Nephron progenitor cell (in vitro differentiated cells): Measurements from ENCODE around the gene DOCK11.

Experiments
- DNase-seq: peaks from one replicate; pipeline ENCODE4 v3.0.0; 2021
- H3K27ac Mint-ChIP-seq: 2 replicates; pipeline ENCODE4 v1.8.0; 2021; ENCODE audit warnings: mild to moderate bottlenecking, moderate library complexity, mixed read lengths
- H3K27me3 Mint-ChIP-seq: 2 replicates; pipeline ENCODE4 v1.8.0; 2021; ENCODE audit warnings: mild to moderate bottlenecking, low read depth, mixed read lengths; ENCODE audit not compliant: poor library complexity
- H3K36me3 Mint-ChIP-seq: 2 replicates; pipeline ENCODE4 v1.8.0; 2021; ENCODE audit warnings: low read depth, mixed read lengths
- H3K4me1 Mint-ChIP-seq: 2 replicates; pipeline ENCODE4 v1.8.0; 2021; ENCODE audit warnings: mixed read lengths
- H3K4me3 Mint-ChIP-seq: 2 replicates; pipeline ENCODE4 v1.8.0; 2021; ENCODE audit warnings: mild to moderate bottlenecking, moderate library complexity, mixed read lengths
- H3K9me3 Mint-ChIP-seq: 2 replicates; pipeline ENCODE4 v1.8.0; 2021; ENCODE audit warnings: mild to moderate bottlenecking, moderate library complexity, mixed read lengths
- TF ChIP-seq, protein P1 (sequence below): fragments of 200-600 bp; sonication (generic); IDR thresholded peaks from 2 replicates; pipeline ENCODE4 v1.5.0; 2021; ENCODE audit warnings: antibody characterized with exemption

DOCK11 gene

DNA sequence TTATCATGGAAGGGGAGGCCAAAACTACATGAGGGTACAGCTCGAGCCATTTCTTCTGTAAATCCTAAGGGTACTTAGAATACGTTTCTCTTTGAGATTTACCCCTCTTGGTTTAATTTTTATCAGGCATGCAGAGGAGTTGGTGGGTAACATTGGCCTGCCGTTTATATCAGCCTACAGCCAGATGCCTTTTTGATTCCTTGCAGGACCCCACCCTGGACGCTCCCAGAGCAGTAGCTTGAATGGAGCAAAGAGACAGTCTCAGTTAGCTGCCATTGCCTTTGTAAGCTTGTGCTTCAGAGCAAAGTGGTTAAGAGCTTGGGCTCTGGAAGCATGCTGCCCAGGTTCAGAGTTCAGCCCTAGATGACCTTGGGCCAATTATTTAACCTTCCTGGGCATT lies 9.0 kb downstream of the DOCK11 start:
- H3K4me1 Mint-ChIP-seq: peaks cover 18% of the 10 kb centered on the region
- H3K4me3 Mint-ChIP-seq: no peak overlapping the region
- DNase-seq: no peak
- H3K9me3 Mint-ChIP-seq: peaks cover 58% of the 10 kb centered on the region
- H3K36me3 Mint-ChIP-seq: peaks cover 24% of the 10 kb centered on the region
- H3K27me3 Mint-ChIP-seq: no peaks in the 10 kb centered on the region
- H3K27ac Mint-ChIP-seq: no peak overlapping the region
- TF ChIP-seq, protein P1, sequence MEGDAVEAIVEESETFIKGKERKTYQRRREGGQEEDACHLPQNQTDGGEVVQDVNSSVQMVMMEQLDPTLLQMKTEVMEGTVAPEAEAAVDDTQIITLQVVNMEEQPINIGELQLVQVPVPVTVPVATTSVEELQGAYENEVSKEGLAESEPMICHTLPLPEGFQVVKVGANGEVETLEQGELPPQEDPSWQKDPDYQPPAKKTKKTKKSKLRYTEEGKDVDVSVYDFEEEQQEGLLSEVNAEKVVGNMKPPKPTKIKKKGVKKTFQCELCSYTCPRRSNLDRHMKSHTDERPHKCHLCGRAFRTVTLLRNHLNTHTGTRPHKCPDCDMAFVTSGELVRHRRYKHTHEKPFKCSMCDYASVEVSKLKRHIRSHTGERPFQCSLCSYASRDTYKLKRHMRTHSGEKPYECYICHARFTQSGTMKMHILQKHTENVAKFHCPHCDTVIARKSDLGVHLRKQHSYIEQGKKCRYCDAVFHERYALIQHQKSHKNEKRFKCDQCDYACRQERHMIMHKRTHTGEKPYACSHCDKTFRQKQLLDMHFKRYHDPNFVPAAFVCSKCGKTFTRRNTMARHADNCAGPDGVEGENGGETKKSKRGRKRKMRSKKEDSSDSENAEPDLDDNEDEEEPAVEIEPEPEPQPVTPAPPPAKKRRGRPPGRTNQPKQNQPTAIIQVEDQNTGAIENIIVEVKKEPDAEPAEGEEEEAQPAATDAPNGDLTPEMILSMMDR: no peak

DNA sequence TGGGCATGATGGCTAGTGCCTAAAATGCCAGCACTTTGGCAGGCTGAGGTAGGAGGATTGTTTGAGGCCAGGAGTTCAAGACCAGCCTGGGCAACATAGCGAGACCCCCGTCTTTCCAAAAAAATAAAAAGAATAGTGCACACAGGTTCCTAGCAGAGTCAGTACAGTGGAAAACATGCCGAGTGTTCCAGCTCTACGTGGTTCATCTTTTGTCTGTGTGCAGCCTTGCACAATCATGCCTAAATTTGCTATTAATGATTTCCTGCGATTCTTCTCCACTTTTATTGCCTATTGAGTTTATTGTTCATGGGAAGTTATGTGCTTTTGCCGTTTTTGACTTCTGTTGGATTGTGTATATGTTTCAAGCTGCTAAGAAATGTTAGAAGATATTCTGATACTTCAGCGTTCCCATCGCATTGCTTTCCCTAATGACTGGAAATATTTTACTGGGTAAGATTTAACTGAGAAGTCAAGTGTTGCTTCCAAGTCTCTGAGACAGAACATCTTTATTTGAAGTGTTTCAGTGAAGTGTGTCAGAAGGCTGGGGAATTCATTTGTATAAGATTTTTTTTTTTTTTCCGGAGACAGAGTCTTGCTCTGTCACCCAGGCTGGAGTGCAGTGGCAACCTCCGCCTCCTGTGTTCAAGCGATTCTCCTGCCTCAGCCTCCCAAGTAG lies 11.3 kb downstream of the DOCK11 start:
- Mint-ChIP-seq H3K27ac (no peak overlapping the region), H3K4me3 (no peak overlapping the region), H3K27me3 (peaks cover 3% of the 10 kb centered on the region), H3K36me3 (peaks cover 43% of the 10 kb centered on the region), H3K4me1 (peaks cover 17% of the 10 kb centered on the region), H3K9me3 (peaks cover 78% of the 10 kb centered on the region)
- DNase-seq: no peak
- TF ChIP-seq, protein P1: no peak

GRCh38 chrX:118507766-118508165 lies 12.2 kb downstream of the DOCK11 start:
- Mint-ChIP-seq H3K36me3 (peaks cover 42% of the 10 kb centered on the region), H3K27ac (no peak overlapping the region), H3K27me3 (peaks cover 3% of the 10 kb centered on the region), H3K4me3 (no peak overlapping the region), H3K9me3 (peaks cover 77% of the 10 kb centered on the region), H3K4me1 (peaks cover 17% of the 10 kb centered on the region)
- TF ChIP-seq, protein P1: no peak
- no peak for DNase-seq

DNA sequence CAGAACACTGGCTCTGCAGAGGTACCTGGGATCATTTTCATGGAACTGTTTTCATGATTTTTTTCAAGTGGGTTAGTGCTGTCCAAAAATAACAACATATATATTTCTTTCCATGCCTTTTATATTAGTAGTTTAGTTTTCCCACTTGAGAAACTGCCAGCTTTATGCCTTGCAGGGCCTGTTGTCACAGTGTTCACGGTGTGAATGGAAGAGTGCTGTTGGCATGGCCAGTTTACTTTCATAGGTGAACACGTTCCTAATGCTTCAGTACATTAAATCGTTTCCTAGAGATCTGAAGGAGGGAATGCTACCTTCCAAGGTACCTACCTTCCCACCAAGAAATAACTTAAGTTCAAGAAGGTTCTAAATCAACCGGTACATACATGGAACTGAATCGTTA lies 12.6 kb downstream of the DOCK11 start:
- peaks cover 15% of the 10 kb centered on the region for H3K4me1 Mint-ChIP-seq
- no peak for DNase-seq
- H3K27ac Mint-ChIP-seq: no peak overlapping the region
- peaks cover 3% of the 10 kb centered on the region for H3K27me3 Mint-ChIP-seq
- H3K36me3 Mint-ChIP-seq: peaks cover 44% of the 10 kb centered on the region
- TF ChIP-seq, protein P1: no peak
- H3K9me3 Mint-ChIP-seq: peaks cover 79% of the 10 kb centered on the region
- H3K4me3 Mint-ChIP-seq: no peak overlapping the region

DNA sequence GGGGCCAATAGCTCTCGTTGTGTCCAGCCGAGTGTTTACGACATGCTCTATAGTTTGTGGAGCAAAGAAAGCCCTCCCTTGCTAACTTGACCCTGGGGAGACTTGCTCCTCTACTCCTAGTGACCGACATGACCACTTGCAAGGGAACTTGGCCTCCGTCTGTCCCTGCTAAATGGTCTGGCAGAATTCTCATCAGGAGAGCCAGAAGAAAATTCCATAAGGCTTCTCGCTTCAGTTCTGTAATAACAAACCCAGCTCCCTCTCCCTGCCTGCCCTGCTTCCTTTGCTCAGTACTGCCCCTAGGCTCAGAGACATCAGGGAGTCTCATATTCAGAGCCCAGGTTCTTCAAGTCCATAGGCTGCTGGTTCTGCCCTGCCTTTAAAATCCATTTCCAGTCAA lies 13.0 kb downstream of the DOCK11 start:
- DNase-seq: no peak
- no peak overlapping the region for H3K27ac Mint-ChIP-seq
- TF ChIP-seq, protein P1: no peak
- H3K4me1 Mint-ChIP-seq: peaks cover 11% of the 10 kb centered on the region
- peaks cover 3% of the 10 kb centered on the region for H3K27me3 Mint-ChIP-seq
- H3K4me3 Mint-ChIP-seq: no peak overlapping the region
- peaks cover 79% of the 10 kb centered on the region for H3K9me3 Mint-ChIP-seq
- peaks cover 44% of the 10 kb centered on the region for H3K36me3 Mint-ChIP-seq

GRCh38 chrX:118510111-118510510 lies 14.5 kb downstream of the DOCK11 start:
- no peak for DNase-seq
- Mint-ChIP-seq H3K4me3 (no peak overlapping the region), H3K9me3 (peaks cover 86% of the 10 kb centered on the region), H3K27me3 (peaks cover 6% of the 10 kb centered on the region), H3K27ac (no peak overlapping the region), H3K4me1 (peaks cover 6% of the 10 kb centered on the region), H3K36me3 (peaks cover 58% of the 10 kb centered on the region)
- TF ChIP-seq, protein P1: no peak
